ENCODE data around the gene FOCAD. TPM values are rescaled to one million over a fixed set of nuclear protein-coding genes. Genes with fewer than 3 reads are reported as not detected.

FOCAD gene
- total and polyA plus RNA-seq, 2 of the 8 experiments (the other 6 are each of a cell fraction or from before 2014, with no cell fraction given): 22.0 to 38.4 TPM

GRCh38 chr9:20848490-20848889 lies 164.4 kb downstream of the FOCAD start:
- H3K27me3 ChIP-seq (replicated peaks in 1 of 4; ENCODE audit: control insufficient read depth in 3 of 4, extremely low read depth in 1 of 4, insufficient read depth in 3 of 4, low read length in 3 of 4): no peaks in the 10 kb centered on the region

More at GRCh38 chr9:20848490-20848889, 164.4 kb downstream of the FOCAD start:
- Histone ChIP-seq H3K79me1 (ENCODE audit: low read depth, low read length) (no peaks in the 10 kb centered on the region), H4K91ac (replicated peaks; ENCODE audit: insufficient read length, low read length) (no peak overlapping the region), H2BK20ac (ENCODE audit: low read length) (no peak overlapping the region), H3K4me1 (replicated peaks in 1 of 4; ENCODE audit: control insufficient read depth in 3 of 4, insufficient read depth in 4 of 4, low read length in 3 of 4) (no peaks in the 10 kb centered on the region), H2AK5ac (ENCODE audit: low read depth, low read length) (no peak overlapping the region), H3K18ac (ENCODE audit: extremely low read depth, low read length) (no peak overlapping the region), H3K56ac (replicated peaks; ENCODE audit: insufficient read length, low read depth, low read length) (no peak overlapping the region), H4K8ac (ENCODE audit: extremely low read depth, insufficient read depth, low read length) (no peak overlapping the region), H3K14ac (ENCODE audit: insufficient read length) (no peak overlapping the region), H2BK12ac (ENCODE audit: low read depth, low read length) (no peak overlapping the region), H4K5ac (ENCODE audit: insufficient read length, low read depth, low read length) (no peak overlapping the region), H3K23ac (ENCODE audit: insufficient read length) (no peak overlapping the region), H2BK120ac (replicated peaks; ENCODE audit: low read depth, low read length) (no peak overlapping the region), H2BK15ac (ENCODE audit: low read length) (no peak overlapping the region), H3K9me3 (ENCODE audit: insufficient read depth in 2 of 2, low read depth in 1 of 2, low read length in 1 of 2) (no peaks in the 10 kb centered on the region), H3K79me2 (ENCODE audit: control insufficient read depth in 1 of 2, insufficient read depth in 2 of 2, low read length in 2 of 2) (no peaks in the 10 kb centered on the region), H3K36me3 (ENCODE audit: control insufficient read depth in 2 of 4, insufficient read depth in 4 of 4, low read length in 3 of 4) (no peaks in the 10 kb centered on the region), H4K20me1 (replicated peaks in 1 of 2; ENCODE audit: control insufficient read depth in 1 of 2, insufficient read depth in 2 of 2, low read length in 2 of 2) (no peaks in the 10 kb centered on the region), H2AFZ (ENCODE audit: low read length) (no peak overlapping the region), H3K23me2 (ENCODE audit: low read depth, low read length) (no peaks in the 10 kb centered on the region), H3K27ac (ENCODE audit: low read depth, low read length) (no peak overlapping the region), H3K4me3 (ENCODE audit: extremely low read depth in 1 of 4, insufficient read depth in 2 of 4, low read depth in 3 of 4, low read length in 4 of 4) (no peak overlapping the region), H2BK5ac (ENCODE audit: low read depth, low read length) (no peak overlapping the region), H3K9ac (replicated peaks in 1 of 4; ENCODE audit: extremely low read depth in 1 of 4, low read depth in 3 of 4, low read length in 3 of 4) (no peak overlapping the region), H3K4ac (replicated peaks; ENCODE audit: insufficient read length, low read depth, low read length) (no peak overlapping the region), H3K4me2 (ENCODE audit: insufficient read depth in 1 of 2, low read depth in 2 of 2, low read length in 2 of 2) (no peak overlapping the region)
- ChIA-PET POLR2A (ENCODE audit: partially characterized antibody) (no interaction called here), CTCF (ENCODE audit: partially characterized antibody) (interaction anchor here (0.6 to 1.3 kb wide), 3 partner anchors 36 to 224 kb away, joined by 3 read pairs; no protein-coding TSS in a partner anchor)
- no peak for FAIRE-seq
- no peak for TF ChIP-seq EP300 (IDR thresholded peaks at IDR 0.05; ENCODE audit: borderline replicate concordance in 1 of 2, low read depth in 2 of 2, low read length in 2 of 2)
- TF ChIP-seq E2F6 (IDR thresholded peaks at IDR 0.05): no peak
- no peak for TF ChIP-seq KDM5A (IDR thresholded peaks at IDR 0.05; ENCODE audit: low read length)
- TF ChIP-seq ATF3 (IDR thresholded peaks at IDR 0.05; ENCODE audit: insufficient read depth, low read depth, low read length): no peak
- no peak for TF ChIP-seq HDAC6 (IDR thresholded peaks at IDR 0.05; ENCODE audit: low read depth, low read length)
- TF ChIP-seq RAD21 (IDR thresholded peaks at IDR 0.05 in 1 of 2, conservative IDR thresholded peaks at IDR 0.05 in 1 of 2; ENCODE audit: low read depth in 2 of 2, low read length in 2 of 2): no peak
- TF ChIP-seq CHD2 (IDR thresholded peaks at IDR 0.05; ENCODE audit: low read length): no peak
- TF ChIP-seq YY1 (IDR thresholded peaks at IDR 0.05; ENCODE audit: low read depth, low read length): no peak
- TF ChIP-seq MAFK (IDR thresholded peaks at IDR 0.05; ENCODE audit: low read depth, low read length): no peak
- no peak for TF ChIP-seq RBBP5 (IDR thresholded peaks at IDR 0.05; ENCODE audit: borderline replicate concordance, low read depth, low read length)
- TF ChIP-seq TCF12 (IDR thresholded peaks at IDR 0.05; ENCODE audit: low read depth, low read length): no peak
- TF ChIP-seq BACH1 (IDR thresholded peaks at IDR 0.05; ENCODE audit: low read length): no peak
- TF ChIP-seq SRF (IDR thresholded peaks at IDR 0.05; ENCODE audit: low read depth, low read length): no peak
- TF ChIP-seq EGR1 (IDR thresholded peaks at IDR 0.05; ENCODE audit: borderline replicate concordance, low read depth, low read length): no peak
- DNase-seq (ENCODE audit: low read depth in 1 of 2, low spot score in 2 of 2): no peak
- 86% methylated on average over 2 of the region's 2 CpGs; no CpG with 5 or more reads in 1 of the 2 experiments for WGBS, 2 experiments (ENCODE audit: extremely low coverage in 1 of 2, insufficient coverage in 1 of 2, insufficient read length in 1 of 2, insufficient replicate concordance in 2 of 2, low coverage in 1 of 2, low lambda C conversion rate in 2 of 2, missing lambda C conversion rate in 1 of 2)

All from H1 (cell line).